ENCODE data around the gene TSPAN12.

- TF ChIP-seq CTCF (IDR thresholded peaks at IDR 0.05; ENCODE audit: control extremely low read depth in 1 of 3, insufficient read depth in 1 of 3, low read depth in 1 of 3, low read length in 3 of 3) (no peak), BACH1 (IDR thresholded peaks at IDR 0.05; ENCODE audit: low read length) (no peak), SP1 (IDR thresholded peaks at IDR 0.05; ENCODE audit: low read depth, low read length) (no peak), MAFK (IDR thresholded peaks at IDR 0.05; ENCODE audit: low read depth, low read length) (no peak), POLR2AphosphoS5 (IDR thresholded peaks at IDR 0.05; ENCODE audit: low read depth, low read length) (no peak), ATF2 (IDR thresholded peaks at IDR 0.05; ENCODE audit: low read length) (no peak), EGR1 (IDR thresholded peaks at IDR 0.05; ENCODE audit: borderline replicate concordance, low read depth, low read length) (no peak), RAD21 (IDR thresholded peaks at IDR 0.05 in 1 of 2, conservative IDR thresholded peaks at IDR 0.05 in 1 of 2; ENCODE audit: low read depth in 2 of 2, low read length in 2 of 2) (no peak), SAP30 (IDR thresholded peaks at IDR 0.05; ENCODE audit: insufficient read depth, insufficient replicate concordance, low read length) (no peak), USF2 (IDR thresholded peaks at IDR 0.05; ENCODE audit: low read length) (no peak), EP300 (IDR thresholded peaks at IDR 0.05; ENCODE audit: borderline replicate concordance in 1 of 2, low read depth in 2 of 2, low read length in 2 of 2) (no peak), SIN3A (conservative IDR thresholded peaks at IDR 0.05 in 1 of 2, IDR thresholded peaks at IDR 0.05 in 1 of 2; ENCODE audit: low read depth in 1 of 2, low read length in 2 of 2) (no peak), POLR2A (IDR thresholded peaks at IDR 0.05; ENCODE audit: control extremely low read depth in 1 of 2, low read depth in 2 of 2, low read length in 2 of 2) (no peak)
Measured at GRCh38 chr7:120874722-120875121, 16.8 kb upstream of the TSPAN12 start.

All from H1 (cell line).